Uterus (tissue), 2 donors: ENCODE data around the gene NAA15.

Experiments
- CTCF ChIP-seq, 4 experiments: fragments of 200-600 bp in 2 of 4; fragments of 450-650 bp in 2 of 4; sonication (generic) in 2 of 4; IDR thresholded peaks; one replicate each; pipeline ENCODE4 v1.5.1; 2016 to 2019; ENCODE audit warnings: antibody characterized with exemption in 4 of 4, mild to moderate bottlenecking in 2 of 4, moderate library complexity in 1 of 4
- POLR2A ChIP-seq, 2 donors: fragments of 450-650 bp; IDR thresholded peaks; one replicate each; pipeline ENCODE4 v1.6.1; 2016; ENCODE audit warnings: antibody characterized with exemption in 2 of 2, mild to moderate bottlenecking in 1 of 2, moderate library complexity in 1 of 2

GRCh38 chr4:139460565-139460964 is 159.3 kb downstream of the NAA15 start:
- TF ChIP-seq CTCF (IDR thresholded peaks at IDR 0.05): no peak
- TF ChIP-seq POLR2A (IDR thresholded peaks at IDR 0.05): no peak
